Measurements from ENCODE around the gene PIAS2.
"Not testable (repeated sequence)": the region's sequence is repeated elsewhere in the genome, so short reads cannot be mapped to it uniquely, and the experiment has no call there.

PIAS2 gene

DNA sequence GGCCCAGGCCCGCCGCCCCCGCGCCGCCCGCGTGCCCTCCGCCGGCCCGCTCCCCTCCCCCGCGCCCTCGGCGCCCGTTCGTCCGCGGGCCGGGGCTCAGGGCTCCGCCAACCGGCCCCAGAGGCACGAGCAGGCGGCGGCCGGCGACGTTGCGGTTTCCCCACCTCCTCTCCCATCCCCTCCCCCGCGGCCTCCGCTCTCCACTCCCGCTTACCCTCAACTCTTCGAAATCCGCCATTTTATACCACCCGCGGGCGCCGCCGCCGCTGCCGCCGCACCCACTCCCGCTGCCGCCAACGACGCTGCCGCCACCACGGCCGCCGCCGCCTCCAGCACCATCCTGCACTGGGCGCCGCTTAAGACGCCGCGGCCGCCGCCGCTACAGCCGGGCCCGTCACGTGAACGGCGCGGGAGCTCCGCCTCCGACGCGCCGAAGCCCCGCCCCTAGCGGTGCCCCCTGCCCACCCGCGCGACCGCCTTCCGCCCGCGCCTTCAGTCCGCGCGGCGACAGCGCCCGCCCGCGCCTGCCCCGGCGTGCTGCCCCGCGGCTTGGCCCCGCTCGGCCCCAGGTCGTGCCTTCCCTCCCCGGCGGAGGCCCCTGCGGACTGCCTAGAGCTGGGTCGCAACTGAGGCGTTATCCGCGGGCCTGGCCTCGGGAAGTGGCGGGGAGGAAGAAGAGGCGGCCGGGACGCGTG, at the start of gene PIAS2, which contains the start of gene KATNAL2:
PIAS2 (minus strand) TSS at position 400 of the 695 bp plus-strand sequence; CDS start at position 238, 162 bp downstream.
KATNAL2 (plus strand) TSS at position 495 of the 695 bp plus-strand sequence. CDS start 29,271 bp downstream, outside the sequence.
- peak; percentile 43 to 66 (median 64) for DNase-seq (ENCODE audit: low read depth in 3 of 3, low spot score in 1 of 3)

GRCh38 chr18:46966266-46966665, 49.0 kb upstream of the PIAS2 start:
- DNase-seq (ENCODE audit: low read depth in 3 of 3, low spot score in 1 of 3) = not testable (repeated sequence)

GRCh38 chr18:46964579-46965293, 47.4 kb upstream of the PIAS2 start:
- not testable (repeated sequence) for DNase-seq (ENCODE audit: low read depth in 3 of 3, low spot score in 1 of 3)

DNA sequence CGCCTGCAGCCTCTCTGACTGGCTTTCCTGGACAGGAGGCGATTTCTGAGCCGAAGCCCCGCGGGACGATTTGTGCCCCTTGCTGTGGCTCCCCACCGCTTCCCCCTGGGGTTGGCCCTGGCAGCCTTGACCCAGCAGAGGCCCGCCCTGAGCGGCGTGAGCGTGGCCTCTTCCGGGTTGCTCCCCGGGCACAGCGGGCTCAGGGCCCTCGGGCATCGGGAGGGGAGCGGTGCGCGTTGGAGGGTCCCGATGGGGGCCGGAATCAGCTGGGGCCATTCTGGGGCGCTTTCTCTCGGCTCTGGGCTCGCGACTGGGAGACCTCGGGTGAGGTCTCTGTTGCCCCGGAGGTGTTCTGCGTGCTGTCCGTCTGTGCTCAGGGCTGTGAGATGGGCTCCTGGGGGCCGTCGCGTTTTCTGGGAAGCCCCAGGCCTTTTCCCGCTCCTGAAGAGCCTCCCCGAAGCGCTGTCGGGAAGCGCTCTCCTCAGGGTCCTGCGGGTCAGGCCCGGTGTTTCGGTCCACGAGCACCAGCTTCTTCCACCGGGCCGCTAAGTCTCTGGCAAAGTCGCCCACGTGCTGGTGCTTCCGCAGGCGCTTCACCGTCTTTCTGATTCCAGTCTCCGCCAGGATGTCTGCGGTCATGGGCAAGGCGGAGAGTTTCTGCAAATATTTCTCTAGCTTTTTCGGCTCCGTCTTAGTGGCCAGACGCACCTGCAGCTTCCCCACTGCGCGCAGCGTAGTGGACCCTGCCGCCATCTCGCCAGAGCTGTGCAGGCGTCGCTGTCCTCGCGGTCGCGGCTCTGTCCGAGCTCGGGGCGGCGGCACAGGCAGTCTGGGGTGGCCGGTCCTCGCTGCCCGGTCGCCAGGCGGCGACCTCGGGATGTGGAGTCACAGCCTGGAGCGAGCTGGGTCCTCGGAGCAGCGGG, 46.6 kb upstream of the PIAS2 start:
- not testable (repeated sequence) for DNase-seq (ENCODE audit: low read depth in 3 of 3, low spot score in 1 of 3)

GRCh38 chr18:46958209-46958608, 40.9 kb upstream of the PIAS2 start:
- no peak for DNase-seq (ENCODE audit: low read depth in 3 of 3, low spot score in 1 of 3)

DNA sequence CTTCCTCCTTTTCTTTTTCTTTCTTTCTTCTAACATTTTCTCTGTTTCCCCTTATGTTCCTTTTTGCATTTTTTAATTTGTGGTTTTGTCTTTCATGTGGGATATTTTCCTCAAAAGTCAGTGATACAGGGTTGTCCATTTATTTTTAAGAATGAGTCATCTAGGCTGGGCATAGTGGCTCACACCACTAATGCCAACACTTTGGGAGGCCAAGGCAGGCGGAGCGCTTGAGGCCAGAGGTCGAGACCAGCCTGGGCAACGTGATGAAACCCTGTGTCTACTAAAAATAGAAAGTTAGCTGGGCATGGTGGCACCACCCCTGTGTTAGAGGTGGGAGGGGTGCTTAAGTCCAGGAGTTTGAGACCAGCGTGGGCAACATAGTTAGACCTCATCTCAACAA, 35.9 kb upstream of the PIAS2 start:
- no peak for DNase-seq (ENCODE audit: low read depth in 3 of 3, low spot score in 1 of 3)

GRCh38 chr18:46950064-46950656, 32.9 kb upstream of the PIAS2 start:
- no peak for DNase-seq (ENCODE audit: low read depth in 3 of 3, low spot score in 1 of 3)

DNA sequence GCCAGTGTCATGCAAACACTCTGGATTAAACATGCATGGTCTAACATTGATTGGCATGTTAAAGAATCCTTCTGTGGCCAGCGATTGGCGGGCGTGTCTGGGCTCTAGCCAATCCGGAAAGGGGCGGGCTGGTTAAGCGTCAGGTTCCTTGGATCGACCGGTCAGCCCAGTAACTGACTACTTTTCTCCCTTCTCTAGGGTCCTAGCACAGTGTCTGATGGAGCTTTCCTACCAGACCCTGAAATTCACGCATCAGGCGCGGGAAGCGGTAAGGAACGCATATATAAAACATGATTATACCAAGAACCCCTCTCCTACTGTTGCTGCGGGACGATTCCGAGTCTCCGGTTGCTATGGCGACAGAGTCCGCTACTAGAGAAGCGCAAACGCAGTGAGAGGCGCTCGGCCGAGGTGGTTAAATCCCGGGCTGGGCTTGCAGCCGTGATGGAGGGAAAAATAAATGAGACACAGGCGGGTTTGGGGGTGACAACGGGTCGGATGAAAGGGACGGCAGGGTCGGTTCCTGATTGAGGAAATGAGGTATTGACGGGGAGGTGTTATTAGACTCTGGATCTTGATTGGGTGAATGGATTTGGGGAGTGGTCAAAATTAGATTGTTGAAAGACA, 29.5 kb upstream of the PIAS2 start:
- DNase-seq (ENCODE audit: low read depth in 3 of 3, low spot score in 1 of 3) = peak in 1 of 3 donors; percentile 12

DNA sequence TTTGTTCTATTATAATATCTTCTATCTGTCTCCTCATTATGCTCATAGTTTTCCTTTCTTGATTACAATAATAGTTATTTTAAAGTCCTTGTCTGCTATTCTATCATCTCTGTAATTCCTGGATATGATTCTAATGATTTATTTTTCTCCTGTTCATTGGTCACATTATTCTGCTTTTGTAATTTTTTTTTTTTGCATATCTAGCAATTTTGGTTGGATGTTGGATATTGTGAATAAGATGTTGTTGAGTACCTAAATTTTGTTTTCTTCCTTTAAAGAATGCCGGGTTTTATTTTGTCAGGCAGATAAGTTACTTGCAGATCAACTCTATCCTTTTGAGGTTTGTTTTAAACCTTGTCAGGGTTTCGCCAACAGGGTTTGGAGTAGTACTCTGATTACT, 25.3 kb upstream of the PIAS2 start:
- DNase-seq (ENCODE audit: low read depth in 3 of 3, low spot score in 1 of 3) = no peak

DNA sequence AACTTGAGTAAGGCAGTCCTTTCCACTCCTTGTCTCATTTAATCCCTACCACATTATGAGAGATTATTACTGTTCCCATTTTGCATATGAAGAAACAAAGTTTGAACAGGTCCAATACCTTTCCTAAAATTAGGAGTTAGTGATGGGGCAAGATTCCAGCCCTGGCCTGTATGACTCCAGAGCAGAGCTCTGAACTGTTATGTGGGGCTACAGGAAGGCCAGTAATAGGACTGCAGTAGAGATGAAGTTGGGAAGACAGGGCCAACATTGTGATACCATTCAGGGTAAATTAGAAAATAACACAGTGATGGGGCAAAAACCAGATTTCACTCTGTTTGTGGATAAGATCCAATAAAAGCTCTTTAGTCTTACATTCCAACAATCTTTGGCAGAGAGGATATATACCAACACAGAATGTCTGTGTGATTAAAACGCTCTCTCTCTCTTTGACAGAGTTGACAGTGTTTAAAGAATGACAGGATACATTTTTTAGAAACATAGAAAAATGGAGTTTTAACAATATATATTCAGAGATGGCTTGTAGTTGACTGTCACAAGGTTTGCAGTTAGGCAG, 22.8 kb upstream of the PIAS2 start:
- DNase-seq (ENCODE audit: low read depth in 3 of 3, low spot score in 1 of 3) = no peak

- DNase-seq (ENCODE audit: low read depth in 3 of 3, low spot score in 1 of 3) = no peak
Measured at GRCh38 chr18:46939337-46939963, 22.1 kb upstream of the PIAS2 start.

- DNase-seq (ENCODE audit: low read depth in 3 of 3, low spot score in 1 of 3) = no peak
Measured at GRCh38 chr18:46920653-46921052, 3.3 kb upstream of the PIAS2 start.

DNA sequence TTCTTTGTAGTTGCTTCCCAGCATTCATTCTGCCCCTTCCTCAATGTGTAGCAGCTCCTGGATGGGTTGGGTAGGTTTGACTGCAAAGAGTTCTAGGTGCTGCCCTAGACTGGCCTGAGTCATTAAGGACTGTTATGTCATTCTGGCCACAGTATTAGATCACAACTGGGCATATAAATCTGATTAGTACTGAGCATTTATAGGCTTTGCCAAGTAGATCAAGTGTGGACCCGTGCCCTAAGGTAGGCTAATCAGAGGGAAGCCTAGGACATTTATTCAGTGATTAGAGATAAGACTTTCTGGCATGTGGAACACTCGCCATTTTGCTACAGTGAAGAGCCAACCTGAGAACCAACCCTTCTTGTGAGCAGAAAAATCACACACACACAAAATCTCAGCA, 2.8 kb upstream of the PIAS2 start:
- no peak for DNase-seq (ENCODE audit: low read depth in 3 of 3, low spot score in 1 of 3)

- DNase-seq (ENCODE audit: low read depth in 3 of 3, low spot score in 1 of 3) = peak in 1 of 3 donors; percentile 6
Measured at GRCh38 chr18:46917803-46918600, 695 bp upstream of the PIAS2 start.

DNA sequence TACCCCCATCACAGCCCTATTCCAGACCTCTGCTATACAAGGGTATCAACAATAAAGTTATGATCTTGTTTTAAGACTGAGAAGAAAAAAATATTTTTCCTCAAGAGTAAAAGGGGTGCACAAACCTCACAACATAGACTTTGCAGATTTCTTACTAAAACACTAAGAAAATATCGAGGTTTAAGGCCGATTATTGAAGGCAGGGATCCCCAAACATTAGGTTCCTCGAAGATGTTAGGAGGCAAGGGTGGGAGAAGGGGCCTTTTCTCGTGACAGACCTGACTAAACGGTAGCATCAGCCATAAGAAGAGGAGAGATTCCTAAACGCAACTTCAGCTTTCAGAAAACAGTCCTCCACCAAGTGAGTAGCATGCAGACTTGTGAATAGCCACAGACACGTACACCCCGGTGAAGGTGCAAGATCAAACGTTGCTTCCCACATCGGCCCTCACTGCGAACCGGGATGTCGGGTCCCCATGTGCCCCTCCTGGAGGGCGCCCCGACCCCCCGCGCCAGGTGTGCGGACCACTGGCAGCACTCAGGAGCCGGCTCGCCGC, 678 bp downstream of the PIAS2 start:
- peak in 1 of 3 donors; percentile 23 for DNase-seq (ENCODE audit: low read depth in 3 of 3, low spot score in 1 of 3)

- no peak for DNase-seq (ENCODE audit: low read depth in 3 of 3, low spot score in 1 of 3)
Measured at GRCh38 chr18:46915800-46916550, 1.3 kb downstream of the PIAS2 start.

DNA sequence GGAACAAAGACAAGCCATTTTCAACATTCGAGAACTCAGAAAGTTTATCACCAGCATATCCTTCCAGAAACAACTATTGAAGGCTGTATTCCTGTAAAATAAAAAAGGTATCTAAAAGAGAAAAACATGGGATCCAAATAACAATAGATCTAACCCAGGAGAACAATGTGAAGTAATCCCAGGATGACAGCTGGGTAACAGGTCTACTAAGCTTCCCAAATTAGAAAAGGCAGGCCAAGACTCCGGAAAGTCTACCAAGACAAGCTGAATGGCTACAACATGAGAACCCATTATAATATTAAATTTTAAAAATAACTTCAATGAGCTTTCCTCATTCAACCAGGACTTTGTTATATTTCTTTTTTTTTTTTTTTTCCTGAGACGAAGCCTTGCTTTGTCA, 6.5 kb downstream of the PIAS2 start:
- DNase-seq (ENCODE audit: low read depth in 3 of 3, low spot score in 1 of 3) = no peak

- no peak for DNase-seq (ENCODE audit: low read depth in 3 of 3, low spot score in 1 of 3)
Measured at GRCh38 chr18:46909497-46909896, 7.8 kb downstream of the PIAS2 start.
